Neural progenitor cell (in vitro differentiated cells): Measurements from ENCODE around the gene SMIM22. TPM values are rescaled to one million over a fixed set of nuclear protein-coding genes. Genes with fewer than 3 reads are reported as not detected.
A peak's percentile ranks its signal among the peaks of the same experiment; 100 is the strongest.

Source experiments
- DNase-seq: peaks from one replicate; pipeline ENCODE4 v3.0.0-alpha.2; 2016; ENCODE audit warnings: low spot score
- H2AFZ ChIP-seq: fragments of 200-600 bp; sonication (generic); replicated peaks from 2 replicates; pipeline ENCODE4 v1.6.1; 2016; ENCODE audit warnings: antibody characterized with exemption
- H3F3A ChIP-seq: fragments of 200-600 bp; sonication (generic); 2 replicates; pipeline ENCODE4 v1.6.1; 2016; ENCODE audit warnings: antibody characterized with exemption, low read depth
- H3K27ac ChIP-seq: fragments of 200-600 bp; sonication (generic); 2 replicates; pipeline ENCODE4 v1.5.1; 2016; ENCODE audit warnings: mild to moderate bottlenecking
- H3K27me3 ChIP-seq: fragments of 200-600 bp; sonication (generic); 2 replicates; pipeline ENCODE4 v1.6.1; 2016; ENCODE audit warnings: mild to moderate bottlenecking, moderate library complexity
- H3K36me3 ChIP-seq: fragments of 200-600 bp; sonication (generic); 2 replicates; pipeline ENCODE4 v1.5.1; 2016
- H3K4me1 ChIP-seq: fragments of 200-600 bp; sonication (generic); 2 replicates; pipeline ENCODE4 v1.6.1; 2016; ENCODE audit warnings: mixed run types
- H3K4me2 ChIP-seq: fragments of 200-600 bp; sonication (generic); 2 replicates; pipeline ENCODE4 v1.6.1; 2016
- H3K4me3 ChIP-seq: fragments of 200-600 bp; sonication (generic); 2 replicates; pipeline ENCODE4 v1.5.1; 2016
- H3K79me2 ChIP-seq: fragments of 200-600 bp; sonication (generic); 2 replicates; pipeline ENCODE4 v1.6.1; 2016; ENCODE audit warnings: low read depth
- H3K9ac ChIP-seq: fragments of 200-600 bp; sonication (generic); 2 replicates; pipeline ENCODE4 v1.6.1; 2016
- H3K9me3 ChIP-seq: fragments of 200-600 bp; sonication (generic); 2 replicates; pipeline ENCODE4 v1.5.1; 2016; ENCODE audit warnings: low read depth
- H4K20me1 ChIP-seq: fragments of 200-600 bp; sonication (generic); 2 replicates; pipeline ENCODE4 v1.6.1; 2016; ENCODE audit warnings: low read depth
- H3K27ac Mint-ChIP-seq: 3 replicates; pipeline ENCODE4 v1.8.0; 2021; ENCODE audit warnings: mixed read lengths
- H3K27me3 Mint-ChIP-seq: 2 replicates; pipeline ENCODE4 v1.8.0; 2022; ENCODE audit warnings: low read depth, mild to moderate bottlenecking, inconsistent platforms, moderate library complexity, mixed read lengths; ENCODE audit not compliant: insufficient read depth
- H3K36me3 Mint-ChIP-seq: 3 replicates; pipeline ENCODE4 v1.8.0; 2021; ENCODE audit warnings: mixed read lengths
- H3K4me1 Mint-ChIP-seq: 3 replicates; pipeline ENCODE4 v1.8.0; 2021; ENCODE audit warnings: mixed read lengths
- H3K4me3 Mint-ChIP-seq: 3 replicates; pipeline ENCODE4 v1.8.0; 2021; ENCODE audit warnings: mild to moderate bottlenecking, moderate library complexity, mixed read lengths
- H3K9me3 Mint-ChIP-seq: 3 replicates; pipeline ENCODE4 v1.8.0; 2020; ENCODE audit warnings: mixed read lengths
- EZH2 ChIP-seq: fragments of 200-600 bp; sonication (generic); IDR thresholded peaks from 2 replicates; pipeline ENCODE4 v1.6.1; 2017; ENCODE audit warnings: antibody characterized with exemption, mild to moderate bottlenecking, moderate library complexity
- EZH2phosphoT487 ChIP-seq: fragments of 200-600 bp; sonication (generic); IDR thresholded peaks from 2 replicates; pipeline ENCODE4 v1.6.1; 2017; ENCODE audit warnings: antibody characterized with exemption
- total RNA-seq: library from RNA; depleted of rRNA; stranded (reverse); fragments of >200 nt; gene quantifications from 2 replicates; pipeline ENCODE4 v1.2.3, GENCODE V29; 2015; ENCODE audit warnings: low replicate concordance
- TF ChIP-seq, protein P1 (sequence below): fragments of 200-600 bp; sonication (generic); IDR thresholded peaks from 2 replicates; pipeline ENCODE4 v1.5.1; 2017; ENCODE audit warnings: antibody characterized with exemption, mild to moderate bottlenecking

The SMIM22 gene
- total RNA-seq, 1 donor from 2014 or later, result not detected

DNA sequence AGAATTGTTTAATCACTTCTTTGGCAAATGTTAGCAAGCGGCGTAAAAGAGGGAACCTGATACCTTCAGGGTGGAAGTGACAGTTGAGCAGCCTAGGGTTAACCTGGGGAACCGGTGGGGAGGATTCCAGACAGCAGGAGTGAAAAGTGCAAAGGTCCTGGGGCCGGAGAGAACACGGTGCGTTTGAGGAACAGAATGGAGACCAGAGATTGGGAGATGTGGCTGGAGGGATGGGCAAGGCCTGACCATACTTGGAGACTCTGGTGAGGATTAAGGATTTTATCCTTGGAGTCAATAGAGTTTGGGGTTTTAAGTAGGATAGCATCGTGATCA lies 25.9 kb upstream of the SMIM22 start:
- H3K4me1 Mint-ChIP-seq, result peaks cover 26% of the 10 kb centered on the region
- Histone ChIP-seq H3K4me2 (peak overlapping the region; percentile 68), H3K4me3 (peak overlapping the region; percentile 49), H3K9ac (no peak overlapping the region), H3K4me1 (no peaks in the 10 kb centered on the region), H3K9me3 (no peaks in the 10 kb centered on the region), H3K79me2 (peaks cover 17% of the 10 kb centered on the region), H2AFZ (peak overlapping the region; percentile 35), H3K36me3 (no peaks in the 10 kb centered on the region), H4K20me1 (no peaks in the 10 kb centered on the region), H3K27me3 (no peaks in the 10 kb centered on the region), H3F3A (peaks cover 24% of the 10 kb centered on the region), H3K27ac (no peak overlapping the region)
- no peak for DNase-seq
- no peaks in the 10 kb centered on the region for H3K36me3 Mint-ChIP-seq
- H3K4me3 Mint-ChIP-seq, result peak overlapping the region; percentile 86
- no peaks in the 10 kb centered on the region for H3K9me3 Mint-ChIP-seq
- H3K27me3 Mint-ChIP-seq, result peaks cover 5% of the 10 kb centered on the region
- TF ChIP-seq EZH2 (no peak), EZH2phosphoT487 (no peak)
- TF ChIP-seq, protein P1, sequence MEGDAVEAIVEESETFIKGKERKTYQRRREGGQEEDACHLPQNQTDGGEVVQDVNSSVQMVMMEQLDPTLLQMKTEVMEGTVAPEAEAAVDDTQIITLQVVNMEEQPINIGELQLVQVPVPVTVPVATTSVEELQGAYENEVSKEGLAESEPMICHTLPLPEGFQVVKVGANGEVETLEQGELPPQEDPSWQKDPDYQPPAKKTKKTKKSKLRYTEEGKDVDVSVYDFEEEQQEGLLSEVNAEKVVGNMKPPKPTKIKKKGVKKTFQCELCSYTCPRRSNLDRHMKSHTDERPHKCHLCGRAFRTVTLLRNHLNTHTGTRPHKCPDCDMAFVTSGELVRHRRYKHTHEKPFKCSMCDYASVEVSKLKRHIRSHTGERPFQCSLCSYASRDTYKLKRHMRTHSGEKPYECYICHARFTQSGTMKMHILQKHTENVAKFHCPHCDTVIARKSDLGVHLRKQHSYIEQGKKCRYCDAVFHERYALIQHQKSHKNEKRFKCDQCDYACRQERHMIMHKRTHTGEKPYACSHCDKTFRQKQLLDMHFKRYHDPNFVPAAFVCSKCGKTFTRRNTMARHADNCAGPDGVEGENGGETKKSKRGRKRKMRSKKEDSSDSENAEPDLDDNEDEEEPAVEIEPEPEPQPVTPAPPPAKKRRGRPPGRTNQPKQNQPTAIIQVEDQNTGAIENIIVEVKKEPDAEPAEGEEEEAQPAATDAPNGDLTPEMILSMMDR, result no peak
- no peak overlapping the region for H3K27ac Mint-ChIP-seq

DNA sequence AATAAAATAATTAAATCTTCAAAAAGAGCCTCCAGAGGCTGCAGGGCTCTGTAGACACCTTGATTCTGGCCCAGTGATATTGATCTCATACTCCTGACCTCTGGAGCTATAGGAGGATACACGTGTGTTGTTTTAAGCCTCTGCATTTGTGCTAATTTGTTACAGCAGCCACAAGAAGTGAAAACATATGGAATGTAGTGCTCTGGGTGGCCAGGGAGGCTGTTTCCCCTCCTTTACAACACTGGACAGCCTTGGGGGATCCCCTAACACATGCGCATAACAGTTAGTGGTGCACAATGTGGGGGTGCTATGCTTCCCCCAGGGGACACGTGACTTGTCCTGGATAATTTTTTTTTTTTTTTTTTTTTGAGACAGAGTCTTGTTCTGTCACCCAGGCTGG lies 23.5 kb upstream of the SMIM22 start:
- Mint-ChIP-seq H3K4me3 (no peak overlapping the region), H3K9me3 (no peaks in the 10 kb centered on the region), H3K4me1 (peaks cover 22% of the 10 kb centered on the region), H3K27ac (no peak overlapping the region), H3K27me3 (peaks cover 5% of the 10 kb centered on the region), H3K36me3 (no peaks in the 10 kb centered on the region)
- H3K79me2 ChIP-seq, result peaks cover 2% of the 10 kb centered on the region
- TF ChIP-seq, protein P1, result no peak
- TF ChIP-seq EZH2phosphoT487 (no peak), EZH2 (no peak)
- no peak overlapping the region for H3K4me2 ChIP-seq
- DNase-seq, result no peak
- H3K9me3 ChIP-seq, result no peaks in the 10 kb centered on the region
- H3K36me3 ChIP-seq, result no peaks in the 10 kb centered on the region
- H3K4me1 ChIP-seq, result no peaks in the 10 kb centered on the region
- no peak overlapping the region for H2AFZ ChIP-seq
- no peak overlapping the region for H3K9ac ChIP-seq
- H3F3A ChIP-seq, result peaks cover 24% of the 10 kb centered on the region
- H3K27me3 ChIP-seq, result no peaks in the 10 kb centered on the region
- no peak overlapping the region for H3K27ac ChIP-seq
- H4K20me1 ChIP-seq, result no peaks in the 10 kb centered on the region
- H3K4me3 ChIP-seq, result no peak overlapping the region

DNA sequence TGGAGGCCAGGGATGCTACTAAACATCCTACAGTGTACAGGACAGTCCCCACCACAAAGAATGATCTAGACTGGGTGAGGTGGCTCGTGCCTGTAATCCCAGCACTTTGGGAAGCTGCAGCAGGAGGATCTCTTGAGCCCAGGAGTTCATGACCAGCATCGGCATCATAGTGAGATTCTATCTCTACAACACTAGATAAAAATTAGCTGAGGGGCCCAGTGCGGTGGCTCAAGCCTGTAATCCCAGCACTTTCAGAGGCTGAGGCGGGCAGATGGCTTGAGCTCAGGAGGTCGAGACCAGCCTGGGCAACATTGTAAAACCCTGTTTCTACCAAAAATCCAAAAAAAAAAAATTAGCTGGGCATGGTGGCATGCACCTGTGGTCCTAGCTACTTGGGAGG lies 22.8 kb upstream of the SMIM22 start:
- Histone ChIP-seq H3K4me3 (no peak overlapping the region), H3K27me3 (no peaks in the 10 kb centered on the region), H3K4me2 (no peak overlapping the region), H3K9ac (no peak overlapping the region), H3K79me2 (no peaks in the 10 kb centered on the region), H2AFZ (no peak overlapping the region), H3K27ac (no peak overlapping the region), H3K36me3 (no peaks in the 10 kb centered on the region), H3F3A (peaks cover 21% of the 10 kb centered on the region), H3K9me3 (no peaks in the 10 kb centered on the region), H3K4me1 (no peaks in the 10 kb centered on the region), H4K20me1 (no peaks in the 10 kb centered on the region)
- no peak overlapping the region for H3K4me3 Mint-ChIP-seq
- H3K27ac Mint-ChIP-seq, result no peak overlapping the region
- DNase-seq, result no peak
- no peaks in the 10 kb centered on the region for H3K36me3 Mint-ChIP-seq
- H3K9me3 Mint-ChIP-seq, result no peaks in the 10 kb centered on the region
- peaks cover 5% of the 10 kb centered on the region for H3K27me3 Mint-ChIP-seq
- H3K4me1 Mint-ChIP-seq, result peaks cover 22% of the 10 kb centered on the region
- TF ChIP-seq, protein P1, result no peak
- TF ChIP-seq EZH2, result no peak
- no peak for TF ChIP-seq EZH2phosphoT487
